Measurements from ENCODE around the gene CEP250. TPM values are rescaled to one million over a fixed set of nuclear protein-coding genes. Genes with fewer than 3 reads are reported as not detected.
A peak's percentile ranks its signal among the peaks of the same experiment; 100 is the strongest.

CEP250 gene
- polyA plus RNA-seq, result 4.1 to 8.1 TPM (median 5.8 TPM) in 3 replicates
- polyA plus RNA-seq (2011; ENCODE audit: low read depth), result 17.0 TPM
- 4.0 and 6.4 TPM in 2 replicates for polyA plus RNA-seq (2011; cell fraction: cytosol; rRNA removed)
- 27.4 and 31.1 TPM in 2 replicates for polyA plus RNA-seq (2011; cell fraction: nucleus; rRNA removed)
- polyA plus RNA-seq (2012; ENCODE audit: low replicate concordance), result 8.5 and 18.7 TPM in 2 replicates
- 8.2 to 33.2 TPM (median 14.0 TPM) in 3 replicates for polyA minus RNA-seq
- 3.6 TPM for polyA minus RNA-seq (2011; cell fraction: cytosol; rRNA and poly(A)+ RNA removed)
- polyA minus RNA-seq (2011; cell fraction: nucleus; rRNA and poly(A)+ RNA removed), result 5.5 and 12.3 TPM in 2 replicates

GRCh38 chr20:35454881-35455609 is at the start of gene CEP250:
Gene CEP250, plus strand, starts transcription at chr20:35455598. Its CDS starts 6,770 bp downstream, at chr20:35462368.
- TF ChIP-seq CTCF (optimal IDR thresholded peaks at IDR 0.05 in 1 of 3, IDR thresholded peaks at IDR 0.05 in 1 of 3, conservative IDR thresholded peaks at IDR 0.05 in 1 of 3; ENCODE audit: extremely low read depth in 1 of 3, insufficient read depth in 2 of 3, low read length in 3 of 3) (no peak), EZH2 (IDR thresholded peaks at IDR 0.05; ENCODE audit: low read length) (no peak)
- H3K79me2 ChIP-seq (ENCODE audit: control insufficient read depth, insufficient read depth, low read length), result peaks cover 16% of the 10 kb centered on the region
- H3K9ac ChIP-seq (ENCODE audit: control insufficient read depth, extremely low read depth, insufficient read depth, low read length), result peak within 1 kb of the TSS; percentile 97
- H3K9me3 ChIP-seq (ENCODE audit: control insufficient read depth, low read depth, low read length), result no peaks in the 10 kb centered on the region
- H2AFZ ChIP-seq (ENCODE audit: control insufficient read depth, low read length), result peak within 1 kb of the TSS; percentile 99
- no peaks in the 10 kb centered on the region for H3K27me3 ChIP-seq (ENCODE audit: control insufficient read depth, extremely low read depth, insufficient read depth, low read length)
- no peak for FAIRE-seq
- dilution Hi-C loops (cut with MboI; ENCODE audit: extremely low pct_ligation_motif_present, low sequenced_read_pairs), result no loop called here
- peak within 1 kb of the TSS; percentile 97 for H3K27ac ChIP-seq (ENCODE audit: control insufficient read depth, insufficient read depth, low read length)
- H3K4me2 ChIP-seq (ENCODE audit: control insufficient read depth, extremely low read depth, insufficient read depth, low read depth, low read length), result peak within 1 kb of the TSS; percentile 96
- H3K4me3 ChIP-seq (ENCODE audit: control insufficient read depth in 2 of 3, extremely low read depth in 1 of 3, insufficient read depth in 2 of 3, low read depth in 1 of 3, low read length in 3 of 3), result peak within 1 kb of the TSS; percentile 66 to 96 (median 86)
- no peaks in the 10 kb centered on the region for H4K20me1 ChIP-seq (ENCODE audit: control insufficient read depth, extremely low read depth, insufficient read depth, low read length)
- peaks cover 0 to 7% of the 10 kb centered on the region in 2 experiments for H3K36me3 ChIP-seq (ENCODE audit: control insufficient read depth in 2 of 2, extremely low read depth in 1 of 2, insufficient read depth in 2 of 2, low read length in 2 of 2)
- peak; percentile 66 for DNase-seq (ENCODE audit: low read depth, low spot score)
- H3K9me1 ChIP-seq (ENCODE audit: control insufficient read depth, extremely low read depth, insufficient read depth, low read length), result no peaks in the 10 kb centered on the region
- H3K4me1 ChIP-seq (ENCODE audit: control insufficient read depth, extremely low read depth, insufficient read depth, low read length), result peaks cover 28% of the 10 kb centered on the region

GRCh38 chr20:35405775-35406174 is 49.6 kb upstream of the CEP250 start:
- no peak overlapping the region for H3K4me2 ChIP-seq (ENCODE audit: control insufficient read depth, extremely low read depth, insufficient read depth, low read depth, low read length)
- DNase-seq (ENCODE audit: low read depth, low spot score), result no peak
- H2AFZ ChIP-seq (ENCODE audit: control insufficient read depth, low read length), result no peak overlapping the region
- H3K79me2 ChIP-seq (ENCODE audit: control insufficient read depth, insufficient read depth, low read length), result peaks cover 63% of the 10 kb centered on the region
- H3K27ac ChIP-seq (ENCODE audit: control insufficient read depth, insufficient read depth, low read length), result no peak overlapping the region
- H3K36me3 ChIP-seq (ENCODE audit: control insufficient read depth in 2 of 2, extremely low read depth in 1 of 2, insufficient read depth in 2 of 2, low read length in 2 of 2), result peaks cover 12 to 20% of the 10 kb centered on the region in 2 experiments
- no peak overlapping the region for H3K4me3 ChIP-seq (ENCODE audit: control insufficient read depth in 2 of 3, extremely low read depth in 1 of 3, insufficient read depth in 2 of 3, low read depth in 1 of 3, low read length in 3 of 3)
- TF ChIP-seq EZH2 (IDR thresholded peaks at IDR 0.05; ENCODE audit: low read length), result no peak
- TF ChIP-seq CTCF (optimal IDR thresholded peaks at IDR 0.05 in 1 of 3, IDR thresholded peaks at IDR 0.05 in 1 of 3, conservative IDR thresholded peaks at IDR 0.05 in 1 of 3; ENCODE audit: extremely low read depth in 1 of 3, insufficient read depth in 2 of 3, low read length in 3 of 3), result no peak
- H4K20me1 ChIP-seq (ENCODE audit: control insufficient read depth, extremely low read depth, insufficient read depth, low read length), result no peaks in the 10 kb centered on the region
- no peaks in the 10 kb centered on the region for H3K9me1 ChIP-seq (ENCODE audit: control insufficient read depth, extremely low read depth, insufficient read depth, low read length)
- H3K4me1 ChIP-seq (ENCODE audit: control insufficient read depth, extremely low read depth, insufficient read depth, low read length), result peaks cover 3% of the 10 kb centered on the region
- H3K27me3 ChIP-seq (ENCODE audit: control insufficient read depth, extremely low read depth, insufficient read depth, low read length), result no peaks in the 10 kb centered on the region
- dilution Hi-C loops (cut with MboI; ENCODE audit: extremely low pct_ligation_motif_present, low sequenced_read_pairs), result no loop called here
- H3K9me3 ChIP-seq (ENCODE audit: control insufficient read depth, low read depth, low read length), result no peaks in the 10 kb centered on the region
- FAIRE-seq, result no peak
- H3K9ac ChIP-seq (ENCODE audit: control insufficient read depth, extremely low read depth, insufficient read depth, low read length), result no peak overlapping the region
